ENCODE measurements around the gene MYO5B.

Gene MYO5B

DNA sequence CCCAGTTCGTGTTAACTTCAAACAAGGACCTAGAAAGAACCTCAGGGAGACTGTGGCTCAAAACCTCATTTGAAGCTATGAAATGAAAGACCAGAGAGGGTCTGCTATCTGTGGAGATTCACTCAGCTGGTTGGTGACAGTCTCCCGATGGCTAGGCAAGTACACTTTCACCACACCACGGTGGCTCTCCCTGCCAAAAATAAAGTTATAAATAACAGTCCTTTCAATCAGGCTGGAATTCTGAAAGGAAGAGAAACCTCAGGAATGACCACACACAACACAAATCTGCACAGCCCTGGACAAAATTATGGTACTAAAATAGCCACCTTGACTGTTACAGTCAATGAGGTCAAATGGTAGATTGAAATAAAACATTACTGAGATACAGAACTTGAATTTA is 221.4 kb downstream of the MYO5B start:
- Mint-ChIP-seq H3K27ac (no peak overlapping the region), H3K27me3 (peaks cover under 1 to 5% of the 10 kb centered on the region in 2 donors), H3K4me3 (no peak overlapping the region), H3K4me1 (no peaks in the 10 kb centered on the region), H3K36me3 (no peaks in the 10 kb centered on the region), H3K9me3 (no peaks in the 10 kb centered on the region)
- DNase-seq (no peak), ATAC-seq (replicated peaks) (no peak)

DNA sequence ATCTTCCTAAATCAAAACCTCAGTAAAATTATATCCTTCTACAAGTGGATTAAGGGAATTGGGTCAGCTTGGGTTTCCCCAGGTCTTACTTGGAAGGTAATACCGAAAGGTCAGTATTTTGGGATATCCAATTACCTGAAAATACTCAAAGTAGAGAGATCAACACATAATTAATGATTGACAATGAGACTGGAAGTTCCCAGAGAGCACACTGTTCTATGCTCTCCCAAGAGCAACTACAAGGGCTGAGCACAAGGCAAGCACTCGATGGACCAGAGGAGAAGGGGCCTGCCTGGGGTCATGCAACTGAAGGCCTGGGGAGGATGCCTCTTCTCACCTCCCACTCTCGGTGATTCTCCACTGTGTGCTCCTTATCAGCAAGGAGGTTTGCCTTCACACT is 222.4 kb downstream of the MYO5B start:
- no peaks in the 10 kb centered on the region for H3K27me3 Mint-ChIP-seq

DNA sequence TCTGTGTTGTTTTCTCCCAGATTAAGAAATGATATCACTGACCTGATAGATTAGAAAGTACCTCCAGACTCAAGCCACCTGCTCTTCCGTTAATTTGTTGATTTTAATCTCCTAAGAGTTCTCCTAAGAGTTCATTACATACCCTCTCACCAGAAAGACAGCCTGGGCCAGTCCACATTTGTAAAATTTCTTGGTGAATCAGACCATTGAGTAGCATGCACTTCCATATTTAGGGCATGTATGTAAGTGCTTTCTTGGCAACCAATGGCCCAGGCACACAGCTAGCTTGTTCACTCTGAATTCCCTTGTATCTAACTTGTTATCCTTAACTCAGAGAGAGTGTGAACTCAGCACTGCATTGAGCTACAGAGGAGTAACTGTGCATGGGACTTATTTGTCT is 223.5 kb downstream of the MYO5B start:
- no peak overlapping the region for H3K27ac Mint-ChIP-seq
- no peaks in the 10 kb centered on the region for H3K4me1 Mint-ChIP-seq
- no peak overlapping the region for H3K4me3 Mint-ChIP-seq
- no peaks in the 10 kb centered on the region for H3K27me3 Mint-ChIP-seq
- H3K9me3 Mint-ChIP-seq: no peaks in the 10 kb centered on the region
- no peaks in the 10 kb centered on the region for H3K36me3 Mint-ChIP-seq
- no peak for DNase-seq
- ATAC-seq (replicated peaks): no peak

More for the DNA sequence above, 222.4 kb downstream of the MYO5B start:
- Mint-ChIP-seq H3K27ac (no peak overlapping the region), H3K36me3 (no peaks in the 10 kb centered on the region), H3K4me1 (no peaks in the 10 kb centered on the region), H3K9me3 (no peaks in the 10 kb centered on the region), H3K4me3 (no peak overlapping the region)
- no peak for ATAC-seq (replicated peaks)
- no peak for DNase-seq

DNA sequence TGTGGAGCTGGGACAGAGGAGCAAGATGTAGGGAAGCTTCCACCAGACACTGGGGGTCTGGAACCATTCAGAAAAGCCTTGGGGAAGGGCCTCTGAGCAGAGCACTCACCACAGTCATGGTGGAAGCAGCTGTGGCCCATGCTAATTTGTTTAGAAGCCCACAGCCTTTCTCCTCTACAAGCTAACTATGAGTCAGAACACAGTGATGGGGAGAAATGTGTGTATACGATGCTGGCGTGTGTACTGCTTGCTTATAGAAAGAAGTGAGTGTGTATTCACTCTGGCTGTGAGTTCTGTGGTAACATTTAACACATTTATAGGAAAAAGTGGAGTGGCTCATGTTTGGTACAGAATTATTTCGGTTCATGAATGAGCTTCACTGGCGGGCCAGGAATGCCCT is 224.6 kb downstream of the MYO5B start:
- no peaks in the 10 kb centered on the region for H3K9me3 Mint-ChIP-seq
- no peaks in the 10 kb centered on the region for H3K27me3 Mint-ChIP-seq
- DNase-seq (no peak), ATAC-seq (replicated peaks) (no peak)
- H3K27ac Mint-ChIP-seq: no peak overlapping the region
- H3K4me1 Mint-ChIP-seq: no peaks in the 10 kb centered on the region
- H3K36me3 Mint-ChIP-seq: no peaks in the 10 kb centered on the region
- H3K4me3 Mint-ChIP-seq: no peak overlapping the region

DNA sequence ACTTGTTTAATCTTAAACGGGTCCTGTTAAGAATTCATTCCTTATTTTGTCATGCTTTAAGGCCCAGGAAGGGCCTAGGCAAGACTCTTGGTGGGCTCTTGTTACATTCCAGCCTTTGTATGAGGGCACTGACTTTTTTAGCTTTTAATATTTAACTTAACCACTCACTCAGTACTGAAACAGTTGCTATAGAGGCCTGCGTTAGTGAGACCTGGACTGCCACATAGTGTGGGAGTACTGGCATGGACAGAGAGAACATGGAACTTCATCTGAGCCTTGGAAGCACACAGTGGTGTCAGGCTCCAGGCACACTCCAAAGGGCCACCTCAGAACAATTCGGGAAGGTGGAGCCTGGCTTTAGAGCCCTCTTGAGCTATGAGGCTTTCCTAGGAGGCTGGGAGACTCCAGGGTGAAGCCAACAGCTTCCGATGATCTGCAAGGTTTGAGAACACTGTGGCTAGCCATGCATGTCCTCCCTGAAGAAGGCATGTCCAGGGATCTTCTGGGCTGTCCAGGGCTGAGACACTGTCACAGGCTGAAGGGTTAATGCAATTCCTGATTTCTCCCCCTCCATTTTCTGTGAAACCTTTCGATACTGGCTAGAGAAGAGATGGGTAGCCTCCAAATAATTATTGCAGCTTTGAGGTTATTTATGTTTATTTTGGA is 226.2 kb downstream of the MYO5B start:
- Mint-ChIP-seq H3K9me3 (no peaks in the 10 kb centered on the region), H3K27ac (no peak overlapping the region), H3K27me3 (peaks cover 5 to 6% of the 10 kb centered on the region in 2 donors), H3K4me3 (no peak overlapping the region), H3K4me1 (no peaks in the 10 kb centered on the region), H3K36me3 (no peaks in the 10 kb centered on the region)
- DNase-seq (no peak), ATAC-seq (replicated peaks) (no peak)

DNA sequence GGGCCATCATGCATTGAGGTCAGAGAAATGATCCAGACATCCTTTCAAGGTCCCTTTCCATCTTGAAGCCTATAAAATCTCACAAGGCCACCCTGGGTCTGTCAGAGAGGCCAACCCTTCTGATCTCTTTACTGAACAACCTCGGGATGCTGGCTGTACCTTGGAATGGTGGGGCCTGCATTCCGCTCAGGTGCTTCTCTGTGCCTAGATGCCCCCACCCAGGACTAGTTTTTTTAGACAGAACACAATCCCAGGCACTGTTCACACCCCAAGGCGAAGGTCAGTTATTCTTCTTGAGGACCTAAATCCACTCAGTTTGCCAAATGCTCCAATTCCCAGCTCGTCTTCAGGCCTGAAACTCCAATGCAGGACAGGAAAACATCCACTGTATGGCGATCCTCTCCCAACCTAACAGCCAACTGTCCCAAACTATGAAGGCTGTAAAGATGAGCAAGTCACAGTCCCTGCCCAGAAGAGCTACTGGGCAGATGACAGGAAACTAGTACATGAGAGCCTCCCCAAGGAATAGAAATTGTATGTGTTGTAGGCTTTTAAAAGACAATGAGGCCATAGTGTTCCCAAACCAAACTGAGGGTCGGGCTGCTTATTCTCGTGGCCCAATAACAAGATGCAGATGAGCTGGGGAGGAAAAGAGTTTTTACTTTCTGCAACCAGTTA is 227.2 kb downstream of the MYO5B start:
- H3K9me3 Mint-ChIP-seq: no peaks in the 10 kb centered on the region

DNA sequence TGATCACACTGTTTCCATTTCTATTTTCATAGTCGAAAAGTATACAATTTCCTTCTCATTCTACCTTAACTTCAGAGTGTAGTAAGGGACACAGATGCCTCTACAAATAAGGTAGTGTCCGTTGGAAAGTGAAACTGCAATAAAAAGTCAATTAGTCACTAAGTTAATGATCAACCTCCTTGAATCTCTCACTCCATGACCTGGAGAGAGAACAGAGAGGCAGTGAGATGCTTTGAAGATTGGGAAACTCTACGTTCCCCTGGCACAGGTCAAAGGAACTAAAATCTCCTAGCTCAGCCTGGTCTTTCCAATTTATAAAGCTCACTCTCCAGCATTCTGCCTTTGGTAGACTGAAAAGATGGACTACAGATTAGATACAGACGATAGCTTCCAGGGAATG is 227.8 kb downstream of the MYO5B start:
- Mint-ChIP-seq H3K4me3 (no peak overlapping the region), H3K27me3 (peaks cover 5 to 6% of the 10 kb centered on the region in 2 donors), H3K36me3 (no peaks in the 10 kb centered on the region), H3K27ac (no peak overlapping the region), H3K9me3 (no peaks in the 10 kb centered on the region), H3K4me1 (no peaks in the 10 kb centered on the region)
- DNase-seq (no peak), ATAC-seq (replicated peaks) (no peak)

More for the DNA sequence above, 227.2 kb downstream of the MYO5B start:
- ATAC-seq (replicated peaks) (no peak), DNase-seq (no peak)
- Mint-ChIP-seq H3K36me3 (no peaks in the 10 kb centered on the region), H3K27me3 (peaks cover 5 to 6% of the 10 kb centered on the region in 2 donors), H3K4me3 (no peak overlapping the region), H3K4me1 (no peaks in the 10 kb centered on the region), H3K27ac (no peak overlapping the region)

DNA sequence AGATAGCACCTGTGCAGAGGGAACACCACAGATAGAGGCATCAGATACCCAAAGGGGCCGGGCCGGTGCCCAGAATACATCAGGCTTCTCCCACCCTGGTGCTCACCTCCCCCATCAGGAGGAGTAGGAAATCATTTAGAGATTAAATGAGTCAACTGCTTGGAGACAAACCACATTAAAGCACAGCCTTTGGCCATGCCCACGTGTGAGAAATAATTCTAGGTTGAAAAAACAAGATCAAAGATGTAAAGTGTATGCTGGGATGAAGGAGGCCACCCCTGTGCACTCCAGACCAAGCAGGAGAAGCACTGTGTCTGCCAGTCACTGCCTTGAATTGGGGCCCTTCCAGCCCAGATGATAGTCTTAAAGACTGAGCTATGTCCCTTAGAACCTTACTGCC is 228.9 kb downstream of the MYO5B start:
- no peak overlapping the region for H3K4me3 Mint-ChIP-seq
- no peak overlapping the region for H3K27ac Mint-ChIP-seq
- H3K27me3 Mint-ChIP-seq: peaks cover 5 to 13% of the 10 kb centered on the region in 2 donors

DNA sequence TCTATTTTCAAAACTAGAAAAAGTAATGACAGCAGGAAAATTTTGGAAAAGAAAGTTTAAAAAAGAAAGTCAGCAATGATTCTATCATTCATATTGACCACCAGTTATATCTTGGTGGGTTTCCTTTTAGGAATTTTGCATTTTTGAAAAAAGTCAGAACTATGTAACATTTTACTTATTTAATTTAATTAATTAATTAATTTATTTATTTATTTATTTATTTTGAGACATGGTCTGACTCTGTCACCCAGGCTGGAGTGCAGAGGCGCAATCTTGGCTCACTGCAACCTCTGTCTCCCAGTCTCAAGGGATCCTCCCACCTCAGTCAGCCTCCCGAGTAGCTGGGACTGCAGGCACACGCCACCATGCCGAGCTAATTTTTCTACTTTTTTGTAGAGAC is 231.7 kb downstream of the MYO5B start:
- Mint-ChIP-seq H3K9me3 (no peaks in the 10 kb centered on the region), H3K4me1 (peaks cover 3 to 8% of the 10 kb centered on the region in 2 donors), H3K36me3 (no peaks in the 10 kb centered on the region), H3K27ac (no peak overlapping the region), H3K4me3 (no peak overlapping the region), H3K27me3 (peaks cover 20 to 36% of the 10 kb centered on the region in 2 donors)
- no peak for DNase-seq
- ATAC-seq (replicated peaks): no peak

More for the DNA sequence above, 228.9 kb downstream of the MYO5B start:
- no peaks in the 10 kb centered on the region for H3K36me3 Mint-ChIP-seq
- no peaks in the 10 kb centered on the region for H3K4me1 Mint-ChIP-seq
- no peak for DNase-seq
- no peaks in the 10 kb centered on the region for H3K9me3 Mint-ChIP-seq
- ATAC-seq (replicated peaks): no peak

DNA sequence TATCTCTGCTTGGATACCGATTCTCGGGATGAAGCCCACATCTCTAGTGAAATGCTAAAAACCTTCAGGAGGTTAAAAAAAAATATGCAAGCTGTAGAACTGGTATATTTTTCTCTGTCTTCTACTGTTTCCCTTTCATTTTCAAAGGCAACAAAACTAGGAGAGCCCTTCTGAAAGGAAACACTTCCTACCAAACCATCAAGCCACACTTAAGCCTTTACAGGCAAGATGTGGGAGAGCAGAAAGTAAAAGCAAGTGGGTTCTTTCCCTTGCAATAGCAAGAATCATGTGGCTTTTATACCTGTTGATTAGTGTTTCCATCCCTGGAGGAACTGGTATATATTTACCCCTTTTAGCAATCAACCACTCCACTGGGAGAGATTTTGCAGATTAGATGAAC is 233.7 kb downstream of the MYO5B start:
- DNase-seq: no peak
- Mint-ChIP-seq H3K36me3 (no peaks in the 10 kb centered on the region), H3K9me3 (no peaks in the 10 kb centered on the region), H3K27me3 (peaks cover 27 to 43% of the 10 kb centered on the region in 2 donors), H3K27ac (no peak overlapping the region), H3K4me3 (no peak overlapping the region), H3K4me1 (peaks cover 3 to 8% of the 10 kb centered on the region in 2 donors)
- no peak for ATAC-seq (replicated peaks)

DNA sequence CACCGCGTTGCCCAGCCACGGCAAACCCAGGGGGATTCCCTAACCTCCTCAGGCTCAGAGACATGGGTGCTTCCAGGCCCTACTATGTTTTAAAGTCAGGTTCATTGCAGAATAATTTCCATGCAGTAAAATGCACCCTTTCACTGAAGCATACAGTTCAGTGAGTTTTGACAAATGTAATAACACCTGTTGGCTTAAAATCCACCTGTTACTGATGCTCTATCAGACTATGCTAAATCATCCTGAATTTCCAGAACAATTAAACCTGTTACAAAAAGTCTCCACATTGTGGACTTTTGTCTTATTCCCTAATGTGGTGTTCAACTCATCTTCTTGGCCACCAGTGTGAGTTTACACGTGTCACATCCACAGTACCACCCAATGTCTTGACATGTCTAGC is 234.6 kb downstream of the MYO5B start:
- Mint-ChIP-seq H3K27me3 (peaks cover 27 to 43% of the 10 kb centered on the region in 2 donors), H3K4me1 (peaks cover 3 to 8% of the 10 kb centered on the region in 2 donors), H3K9me3 (no peaks in the 10 kb centered on the region), H3K4me3 (no peak overlapping the region), H3K27ac (no peak overlapping the region), H3K36me3 (no peaks in the 10 kb centered on the region)
- ATAC-seq (replicated peaks) (no peak), DNase-seq (no peak)

DNA sequence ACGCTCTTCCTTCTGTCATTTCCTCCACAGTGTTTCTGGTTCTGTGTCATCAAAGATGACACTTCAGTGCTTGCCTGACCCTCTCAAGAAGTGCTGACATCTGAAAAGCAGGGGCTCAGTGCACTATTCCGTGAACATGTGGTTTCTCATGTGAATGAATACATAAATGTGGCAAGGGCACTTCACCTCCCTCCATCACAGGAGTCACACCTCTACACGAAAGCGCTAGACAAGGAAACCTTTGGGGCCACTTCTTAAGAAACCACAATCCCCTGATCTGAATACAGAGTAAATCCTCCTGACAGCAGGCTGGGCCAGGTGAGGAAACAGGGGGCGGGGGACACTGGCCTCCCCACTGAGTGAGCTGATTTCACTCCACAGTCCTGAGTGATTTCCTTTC is 235.8 kb downstream of the MYO5B start:
- ATAC-seq (replicated peaks): peak; percentile 16 to 68
- Mint-ChIP-seq H3K27ac (no peak overlapping the region), H3K9me3 (no peaks in the 10 kb centered on the region), H3K36me3 (no peaks in the 10 kb centered on the region), H3K4me1 (peaks cover 3 to 8% of the 10 kb centered on the region in 2 donors), H3K4me3 (no peak overlapping the region), H3K27me3 (peaks cover 22 to 37% of the 10 kb centered on the region in 2 donors)
- DNase-seq: no peak

DNA sequence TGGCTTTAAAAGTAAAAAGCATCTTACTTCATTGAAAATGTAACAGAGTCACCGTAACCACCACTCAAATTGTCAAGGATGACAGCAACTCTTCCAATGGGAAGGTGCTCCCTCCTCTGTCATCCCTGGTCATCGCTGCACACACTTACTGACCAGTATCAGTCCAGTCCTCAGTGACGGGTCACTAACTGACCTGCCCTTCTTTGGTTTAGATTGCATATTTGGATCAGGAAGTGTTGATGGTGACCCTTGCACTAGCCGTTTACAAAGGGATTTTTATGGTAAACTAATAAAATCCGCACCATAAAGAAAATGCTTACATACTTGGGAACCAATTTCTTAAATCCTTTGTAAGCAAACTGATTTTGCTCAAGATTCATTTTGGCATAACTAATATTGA is 239.7 kb downstream of the MYO5B start:
- DNase-seq: no peak
- Mint-ChIP-seq H3K27ac (no peak overlapping the region), H3K9me3 (no peaks in the 10 kb centered on the region), H3K4me1 (peaks cover 3 to 9% of the 10 kb centered on the region in 2 donors), H3K27me3 (peaks cover 32 to 34% of the 10 kb centered on the region in 2 donors), H3K36me3 (no peaks in the 10 kb centered on the region), H3K4me3 (no peak overlapping the region)
- no peak for ATAC-seq (replicated peaks)

DNA sequence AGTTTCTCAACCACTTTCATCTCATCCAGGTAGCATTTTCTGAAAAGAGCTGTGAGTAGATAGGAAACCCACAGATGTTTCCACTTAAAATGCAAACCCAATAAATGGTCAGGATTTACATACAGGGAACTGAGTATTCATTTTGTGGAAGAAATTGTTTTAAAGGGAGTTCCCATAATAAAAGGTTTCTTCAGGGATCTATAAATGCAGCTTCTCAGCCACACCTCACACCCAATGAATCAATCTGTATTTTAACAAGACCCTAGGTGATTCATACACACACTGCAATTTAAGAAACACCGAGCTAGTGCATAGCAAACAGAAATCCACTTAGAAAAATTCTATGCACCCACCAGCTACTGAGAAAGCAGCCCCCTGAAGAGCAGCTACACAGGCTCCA is 241.6 kb downstream of the MYO5B start:
- peaks cover 17 to 21% of the 10 kb centered on the region in 2 donors for H3K27me3 Mint-ChIP-seq

DNA sequence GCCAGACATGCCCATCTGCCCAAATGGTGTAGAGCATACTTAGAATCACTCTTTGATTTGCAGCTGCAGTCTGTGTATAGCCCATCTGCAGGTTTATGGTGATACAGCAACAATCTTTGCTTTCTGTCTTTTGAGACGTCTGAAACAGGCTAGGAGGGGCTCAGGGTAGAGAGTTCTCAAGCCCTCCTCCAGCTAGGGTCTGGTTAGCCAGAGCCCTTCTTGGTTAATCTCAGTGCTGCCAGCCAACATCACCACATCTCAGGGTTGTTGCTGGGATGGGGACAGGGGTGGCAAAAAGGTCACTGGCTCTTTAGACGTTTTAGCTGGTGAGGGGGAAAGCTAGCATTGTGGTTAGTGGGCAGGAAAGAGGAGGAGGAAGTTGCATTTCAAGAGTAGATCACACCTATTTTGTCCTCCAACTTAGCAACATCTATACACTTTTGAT is 245.0 kb downstream of the MYO5B start:
- Mint-ChIP-seq H3K36me3 (no peaks in the 10 kb centered on the region), H3K9me3 (no peaks in the 10 kb centered on the region), H3K4me3 (no peak overlapping the region), H3K27ac (no peak overlapping the region), H3K4me1 (peaks cover 2 to 6% of the 10 kb centered on the region in 2 donors), H3K27me3 (peaks cover 13 to 17% of the 10 kb centered on the region in 2 donors)
- DNase-seq: no peak
- peak; percentile 29 to 46 for ATAC-seq (replicated peaks)

More for the DNA sequence above, 241.6 kb downstream of the MYO5B start:
- no peak for DNase-seq
- peaks cover 2 to 6% of the 10 kb centered on the region in 2 donors for H3K4me1 Mint-ChIP-seq
- no peak overlapping the region for H3K27ac Mint-ChIP-seq
- no peak for ATAC-seq (replicated peaks)
- no peaks in the 10 kb centered on the region for H3K9me3 Mint-ChIP-seq
- no peaks in the 10 kb centered on the region for H3K36me3 Mint-ChIP-seq
- no peak overlapping the region for H3K4me3 Mint-ChIP-seq

Measured in stimulated activated naive B cell treated with anti-CD40 and anti-IgM and Interleukin-4, amounts not matched to agents 10 μg/mL and 1 μg/mL and 100 μg/mL, for 72 hours (primary cell).